ENCODE measurements around the gene AGO3. TPM values are rescaled to one million over a fixed set of nuclear protein-coding genes. Genes with fewer than 3 reads are reported as not detected.

The AGO3 gene
- total and polyA plus RNA-seq, 2 experiments from 2014 or later, result 19.2 to 27.3 TPM

- DNase-seq (ENCODE audit: low spot score) (no peak), ATAC-seq (peak; percentile 49)
- peaks cover 6% of the 10 kb centered on the region for H3K4me1 Mint-ChIP-seq
- no peaks in the 10 kb centered on the region for H3K4me1 ChIP-seq (ENCODE audit: insufficient read depth)
- H3K27ac Mint-ChIP-seq, result no peak overlapping the region
- no peak overlapping the region for H3K4me3 ChIP-seq
- TF ChIP-seq STAT1 (IDR thresholded peaks at IDR 0.05; ENCODE audit: unreplicated experiment), result no peak
- H3K9me3 Mint-ChIP-seq, result no peaks in the 10 kb centered on the region
- no peak overlapping the region for H3K4me2 ChIP-seq
- peak overlapping the region; percentile 72; the same call in 1 of the 2 replicates for H2AFZ ChIP-seq
- H3K27me3 Mint-ChIP-seq (ENCODE audit: insufficient read depth, low read depth, poor library complexity), result peaks cover 17% of the 10 kb centered on the region
- no peaks in the 10 kb centered on the region for H3K36me3 ChIP-seq (ENCODE audit: insufficient read depth)
- no peak overlapping the region for H3K4me3 Mint-ChIP-seq
- H3K27me3 ChIP-seq (ENCODE audit: insufficient read depth), result peaks cover 15% of the 10 kb centered on the region
- H3K79me2 ChIP-seq (replicated peaks; ENCODE audit: insufficient read depth), result no peaks in the 10 kb centered on the region
- H3K27ac ChIP-seq (ENCODE audit: low read depth), result no peak overlapping the region
- H3F3A ChIP-seq (replicated peaks; ENCODE audit: low read depth), result no peaks in the 10 kb centered on the region
- no peaks in the 10 kb centered on the region for H3K9me2 ChIP-seq (ENCODE audit: insufficient read depth)
- no peaks in the 10 kb centered on the region for H3K36me3 Mint-ChIP-seq (ENCODE audit: low read depth)
- H4K20me1 ChIP-seq (replicated peaks; ENCODE audit: insufficient read depth), result no peaks in the 10 kb centered on the region
Measured at GRCh38 chr1:36118447-36119204, 187.7 kb downstream of the AGO3 start.

GRCh38 chr1:36119456-36119855 lies 188.6 kb downstream of the AGO3 start:
- H3K27ac Mint-ChIP-seq, result no peak overlapping the region
- no peak for ATAC-seq
- TF ChIP-seq NANOG (IDR thresholded peaks at IDR 0.05; ENCODE audit: borderline replicate concordance), result no peak
- no peak for TF ChIP-seq POLR2AphosphoS5 (IDR thresholded peaks at IDR 0.05; ENCODE audit: low read depth)
- no peak for TF ChIP-seq ZNF331 (CRISPR knock-in tag; IDR thresholded peaks at IDR 0.05; ENCODE audit: low read depth)
- TF ChIP-seq REST (IDR thresholded peaks at IDR 0.05; ENCODE audit: unreplicated experiment), result no peak
- no peak for TF ChIP-seq EZH2phosphoT487 (IDR thresholded peaks at IDR 0.05; ENCODE audit: unreplicated experiment)
- no peak for TF ChIP-seq EZH2 (IDR thresholded peaks at IDR 0.05; ENCODE audit: low read depth, unreplicated experiment)
- TF ChIP-seq ZNF462 (CRISPR knock-in tag; IDR thresholded peaks at IDR 0.05), result no peak
- TF ChIP-seq JUNB (IDR thresholded peaks at IDR 0.05; ENCODE audit: unreplicated experiment), result no peak
- TF ChIP-seq CREB1 (CRISPR knock-in tag; IDR thresholded peaks at IDR 0.05; ENCODE audit: low read depth), result no peak
- TF ChIP-seq STAT1 (IDR thresholded peaks at IDR 0.05; ENCODE audit: unreplicated experiment), result no peak

More at GRCh38 chr1:36119456-36119855, 188.6 kb downstream of the AGO3 start:
- Histone ChIP-seq H3K27ac (ENCODE audit: low read depth) (no peak overlapping the region), H3K36me3 (ENCODE audit: insufficient read depth) (no peaks in the 10 kb centered on the region), H3K79me2 (replicated peaks; ENCODE audit: insufficient read depth) (no peaks in the 10 kb centered on the region), H3K27me3 (ENCODE audit: insufficient read depth) (peaks cover 23% of the 10 kb centered on the region), H3F3A (replicated peaks; ENCODE audit: low read depth) (no peaks in the 10 kb centered on the region), H4K20me1 (replicated peaks; ENCODE audit: insufficient read depth) (no peaks in the 10 kb centered on the region), H3K4me2 (no peak overlapping the region), H3K9me2 (ENCODE audit: insufficient read depth) (no peaks in the 10 kb centered on the region), H3K4me3 (no peak overlapping the region), H3K4me1 (ENCODE audit: insufficient read depth) (no peaks in the 10 kb centered on the region; the same call in 1 of the 2 replicates), H2AFZ (no peak overlapping the region)
- DNase-seq (ENCODE audit: low spot score), result no peak
- Mint-ChIP-seq H3K4me3 (no peak overlapping the region), H3K36me3 (ENCODE audit: low read depth) (no peaks in the 10 kb centered on the region), H3K9me3 (no peaks in the 10 kb centered on the region), H3K27me3 (ENCODE audit: insufficient read depth, low read depth, poor library complexity) (peaks cover 24% of the 10 kb centered on the region), H3K4me1 (peaks cover 6% of the 10 kb centered on the region)
